Lower lobe of right lung (tissue), 2 donors: ENCODE results near the gene ASCC1. TPM values are rescaled to one million over a fixed set of nuclear protein-coding genes. Genes with fewer than 3 reads are reported as not detected.

ENCODE experiments used
- ATAC-seq, 2 donors: fragments of 200-7000 bp; cut with Tn5 transposase; one replicate each; pipeline ENCODE4 v1.9.1; 2020 to 2022; ENCODE audit warnings: mild to moderate bottlenecking in 2 of 2, moderate library complexity in 2 of 2
- DNase-seq: peaks from one replicate; pipeline ENCODE4 v3.0.0-alpha.2; 2020
- H3K27ac ChIP-seq: fragments of 200-600 bp; one replicate; pipeline ENCODE4 v1.8.0; 2022
- H3K27me3 ChIP-seq: fragments of 200-600 bp; one replicate; pipeline ENCODE4 v1.8.0; 2022; ENCODE audit warnings: low read depth
- H3K36me3 ChIP-seq: fragments of 200-600 bp; one replicate; pipeline ENCODE4 v1.8.0; 2022; ENCODE audit warnings: mild to moderate bottlenecking
- H3K4me1 ChIP-seq: fragments of 200-600 bp; one replicate; pipeline ENCODE4 v1.8.0; 2022
- H3K4me3 ChIP-seq: fragments of 200-600 bp; one replicate; pipeline ENCODE4 v1.8.0; 2022; ENCODE audit warnings: mild to moderate bottlenecking
- H3K9me3 ChIP-seq: fragments of 200-600 bp; one replicate; pipeline ENCODE4 v1.8.0; 2022
- CTCF ChIP-seq: fragments of 200-600 bp; IDR thresholded peaks from one replicate; pipeline ENCODE4 v1.8.0; 2022; ENCODE audit warnings: antibody characterized with exemption, mild to moderate bottlenecking
- intact Hi-C: fragments of 100-400 bp; cut with DNase I; formaldehyde crosslinking; loops from one replicate; pipeline ENCODE4 v1.11.0; 2022
- total RNA-seq: library from RNA; stranded (reverse); fragmentation: NEBNext Ultra II Directional; extraction: Animal tissue kit (Norgen Biotek cat#: 25700); gene quantifications from one replicate; pipeline ENCODE4 v1.2.1, GENCODE V29; 2021
- donor health status: DM: no; HTN: yes; CAD: no; lungs with severe emphysema.

Gene ASCC1
- total RNA-seq, 1 donor from 2014 or later = 23.9 TPM

- TF ChIP-seq CTCF = no peak
- ATAC-seq (peak; percentile 15 to 31), DNase-seq (no peak)
- peaks cover 65% of the 10 kb centered on the region for H3K4me1 ChIP-seq
- H3K36me3 ChIP-seq = no peaks in the 10 kb centered on the region
- peak overlapping the region; percentile 92 for H3K27ac ChIP-seq
- intact Hi-C loops = no loop called here
- peak overlapping the region; percentile 59 for H3K4me3 ChIP-seq
- H3K9me3 ChIP-seq = no peaks in the 10 kb centered on the region
- no peaks in the 10 kb centered on the region for H3K27me3 ChIP-seq
Measured at GRCh38 chr10:72260976-72261783, 45.1 kb upstream of the ASCC1 start.

GRCh38 chr10:72260239-72260975 is 44.3 kb upstream of the ASCC1 start:
- Histone ChIP-seq H3K4me1 (peaks cover 73% of the 10 kb centered on the region), H3K27ac (peak overlapping the region; percentile 92), H3K4me3 (peak overlapping the region; percentile 59), H3K9me3 (no peaks in the 10 kb centered on the region), H3K36me3 (no peaks in the 10 kb centered on the region), H3K27me3 (no peaks in the 10 kb centered on the region)
- ATAC-seq = peak; percentile 90 to 96
- peak; percentile 87 for DNase-seq
- TF ChIP-seq CTCF = no peak
- intact Hi-C loops = no loop called here

GRCh38 chr10:72259491-72260238 is 43.6 kb upstream of the ASCC1 start:
- peak overlapping the region; percentile 92 for H3K27ac ChIP-seq
- H3K27me3 ChIP-seq = no peaks in the 10 kb centered on the region
- TF ChIP-seq CTCF = no peak
- no peaks in the 10 kb centered on the region for H3K36me3 ChIP-seq
- intact Hi-C loops = no loop called here
- no peak for ATAC-seq
- H3K4me1 ChIP-seq = peaks cover 80% of the 10 kb centered on the region
- no peak overlapping the region for H3K4me3 ChIP-seq
- no peaks in the 10 kb centered on the region for H3K9me3 ChIP-seq
- DNase-seq = no peak

GRCh38 chr10:72258617-72259016 is 42.5 kb upstream of the ASCC1 start:
- H3K4me1 ChIP-seq = peaks cover 84% of the 10 kb centered on the region
- no peaks in the 10 kb centered on the region for H3K27me3 ChIP-seq
- ATAC-seq (no peak), DNase-seq (no peak)
- H3K9me3 ChIP-seq = no peaks in the 10 kb centered on the region
- H3K4me3 ChIP-seq = no peak overlapping the region
- intact Hi-C loops = no loop called here
- no peaks in the 10 kb centered on the region for H3K36me3 ChIP-seq
- peak overlapping the region; percentile 92 for H3K27ac ChIP-seq
- no peak for TF ChIP-seq CTCF
